Measurements from ENCODE around the gene VRTN. TPM values are rescaled to one million over a fixed set of nuclear protein-coding genes. Genes with fewer than 3 reads are reported as not detected.

VRTN gene
- total RNA-seq, 1 experiment from 2014 or later: 104 TPM

GRCh38 chr14:74394549-74394948, 46.3 kb downstream of the VRTN start:
- Histone ChIP-seq H4K20me1 (ENCODE audit: control insufficient read depth, insufficient read depth, insufficient read length) (no peaks in the 10 kb centered on the region), H2AK5ac (ENCODE audit: insufficient read length, low read length) (no peak overlapping the region), H3K4ac (ENCODE audit: low read depth, low read length) (no peak overlapping the region), H3K9ac (ENCODE audit: extremely low read depth, insufficient read length, low read length) (no peak overlapping the region), H2BK15ac (ENCODE audit: low read depth, low read length) (no peak overlapping the region), H3K27ac (ENCODE audit: insufficient read length, low read depth, low read length) (no peak overlapping the region), H2BK120ac (ENCODE audit: low read depth, low read length, poor library complexity, severe bottlenecking) (no peak overlapping the region), H3K79me2 (ENCODE audit: insufficient read depth, low read length) (no peaks in the 10 kb centered on the region), H3K56ac (ENCODE audit: insufficient read length, low read depth, low read length) (no peak overlapping the region), H3K79me1 (ENCODE audit: insufficient read depth, low read depth, low read length, poor library complexity, severe bottlenecking) (no peaks in the 10 kb centered on the region), H3K4me1 (ENCODE audit: insufficient read depth, low read length) (no peaks in the 10 kb centered on the region), H3K23me2 (ENCODE audit: insufficient read length, low read depth, low read length, poor library complexity, severe bottlenecking) (no peaks in the 10 kb centered on the region), H4K91ac (ENCODE audit: insufficient read length, low read depth, low read length) (no peak overlapping the region), H2BK12ac (ENCODE audit: insufficient read length, low read depth, low read length) (no peak overlapping the region), H2BK5ac (ENCODE audit: insufficient read length, low read length) (no peak overlapping the region), H2BK20ac (ENCODE audit: low read depth, low read length, poor library complexity, severe bottlenecking) (no peak overlapping the region), H3K14ac (ENCODE audit: insufficient read depth, low read length) (no peak overlapping the region), H3K18ac (ENCODE audit: insufficient read length, low read depth, low read length) (no peak overlapping the region), H4K5ac (ENCODE audit: insufficient read length, low read depth, low read length) (no peak overlapping the region), H3K9me3 (ENCODE audit: control insufficient read depth, low read depth, low read length) (no peaks in the 10 kb centered on the region), H3T11ph (ENCODE audit: low read length) (no peak overlapping the region), H3K27me3 (ENCODE audit: insufficient read depth, low read length) (no peaks in the 10 kb centered on the region), H4K8ac (replicated peaks; ENCODE audit: insufficient read length, low read depth, low read length) (no peak overlapping the region), H3K23ac (ENCODE audit: insufficient read length, low read depth, low read length) (no peak overlapping the region), H2AFZ (ENCODE audit: low read length) (no peak overlapping the region), H3K4me2 (ENCODE audit: insufficient read depth, insufficient read length, low read length) (no peak overlapping the region)
- Mint-ChIP-seq H3K4me1 (peaks cover 34 to 42% of the 10 kb centered on the region in 2 experiments), H3K4me3 (no peak overlapping the region; a peak in 1 of 5 replicates), H3K36me3 (ENCODE audit: insufficient read depth in 1 of 3, low read depth in 3 of 3) (no peaks in the 10 kb centered on the region), H3K9me3 (no peaks in the 10 kb centered on the region), H3K27ac (no peak overlapping the region), H3K27me3 (ENCODE audit: low read depth) (no peaks in the 10 kb centered on the region; the same call in none of the 2 replicates)
- no peak for TF ChIP-seq CTCF (conservative IDR thresholded peaks at IDR 0.05)
- no peak for DNase-seq
- no CpG with 5 or more reads among the region's 2 CpGs for WGBS (ENCODE audit: extremely low coverage, insufficient read length, low lambda C conversion rate)
